Upper lobe of left lung (tissue), 4 donors: ENCODE results near the gene ARHGEF3.

Experiments
- CTCF ChIP-seq, 6 experiments: fragments of 450-650 bp in 4 of 6; fragments of 200-600 bp in 2 of 6; sonication (generic) in 2 of 6; IDR thresholded peaks; one replicate each; pipeline ENCODE4 v1.5.1; 2016 to 2019; ENCODE audit warnings: antibody characterized with exemption in 6 of 6
- EP300 ChIP-seq, 4 donors: sonication (generic); formaldehyde crosslinking; IDR thresholded peaks; one replicate each; pipeline ENCODE4 v1.5.1; 2017; ENCODE audit warnings: antibody characterized with exemption in 4 of 4, control low read depth in 2 of 4

GRCh38 chr3:56830884-56831283 is 29.1 kb upstream of the ARHGEF3 start:
- TF ChIP-seq EP300 (IDR thresholded peaks at IDR 0.05) (no peak), CTCF (IDR thresholded peaks at IDR 0.05) (no peak)
